Osteoblast (primary cell): ENCODE data around the gene RAB3B. TPM values are rescaled to one million over a fixed set of nuclear protein-coding genes. Genes with fewer than 3 reads are reported as not detected.

Experiments
- DNase-seq: peaks from one replicate; pipeline ENCODE4 v3.0.0; 2011; ENCODE audit warnings: low spot score, mixed read lengths; ENCODE audit not compliant: insufficient read length; ENCODE audit errors: missing footprints
- H2AFZ ChIP-seq: 2 replicates; pipeline ENCODE4 v1.6.0; 2011; ENCODE audit warnings: mild to moderate bottlenecking, low read length
- H3K27ac ChIP-seq: 2 replicates; pipeline ENCODE4 v1.5.1; 2011; ENCODE audit warnings: mild to moderate bottlenecking, low read depth, low read length, moderate library complexity
- H3K27me3 ChIP-seq: 2 replicates; pipeline ENCODE4 v1.6.0; 2012; ENCODE audit warnings: mild to moderate bottlenecking, control low read depth, inconsistent platforms, low read length, moderate library complexity; ENCODE audit not compliant: insufficient read depth
- H3K36me3 ChIP-seq: 2 replicates; pipeline ENCODE4 v1.5.1; 2011; ENCODE audit warnings: mild to moderate bottlenecking, low read length, control low read depth, moderate library complexity; ENCODE audit not compliant: insufficient read depth
- H3K4me1 ChIP-seq: 2 replicates; pipeline ENCODE4 v1.5.1; 2011; ENCODE audit warnings: mild to moderate bottlenecking, low read length, control low read depth, moderate library complexity; ENCODE audit not compliant: insufficient read depth
- H3K4me2 ChIP-seq: 2 replicates; pipeline ENCODE4 v1.6.0; 2011; ENCODE audit warnings: mild to moderate bottlenecking, low read length; ENCODE audit not compliant: insufficient read depth
- H3K4me3 ChIP-seq: fragments of 200-600 bp; sonication (generic); 3 replicates; pipeline ENCODE4 v1.5.1; 2012; ENCODE audit warnings: mild to moderate bottlenecking, low read length, inconsistent platforms; ENCODE audit not compliant: insufficient read depth
- H3K79me2 ChIP-seq: 2 replicates; pipeline ENCODE4 v1.6.0; 2012; ENCODE audit warnings: mild to moderate bottlenecking, low read length, control low read depth, inconsistent platforms; ENCODE audit not compliant: insufficient read depth
- H3K9me3 ChIP-seq: 2 replicates; pipeline ENCODE4 v1.5.1; 2011; ENCODE audit warnings: low read depth, low read length, control low read depth
- H4K20me1 ChIP-seq: 2 replicates; pipeline ENCODE4 v1.6.0; 2012; ENCODE audit warnings: mild to moderate bottlenecking, low read length, control low read depth; ENCODE audit not compliant: insufficient read depth
- total RNA-seq: library from RNA; depleted of rRNA; stranded (reverse); fragments of >200 nt; gene quantifications from 2 replicates; pipeline ENCODE4 v1.2.3, GENCODE V29; 2012
- TF ChIP-seq, protein P1 (sequence below): IDR thresholded peaks from 2 replicates; pipeline ENCODE4 v1.5.1; 2011; ENCODE audit warnings: mild to moderate bottlenecking, low read depth, low read length, moderate library complexity; ENCODE audit errors: extremely low read depth

RAB3B gene
- total RNA-seq, 1 donor = 14.5 TPM

DNA sequence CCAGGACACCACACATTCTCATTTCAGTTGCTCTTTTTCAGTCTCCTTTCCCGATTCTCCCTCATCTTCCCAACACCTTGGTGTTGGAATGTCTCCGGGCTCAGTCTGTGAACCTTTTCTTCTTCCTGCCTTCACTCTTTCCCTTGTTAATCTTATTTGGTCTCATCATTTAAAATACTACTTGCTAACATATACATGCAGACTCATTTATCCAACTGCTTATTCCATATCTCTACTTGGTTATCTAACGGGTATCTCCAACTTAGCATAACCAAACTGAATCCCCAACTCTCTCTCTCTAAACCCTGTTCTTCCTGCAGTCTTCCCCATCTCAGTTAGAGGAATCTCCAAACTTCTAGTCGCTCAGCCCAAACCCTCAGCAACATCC, 26.2 kb downstream of the RAB3B start:
- H3K27me3 ChIP-seq = no peaks in the 10 kb centered on the region
- TF ChIP-seq, protein P1, sequence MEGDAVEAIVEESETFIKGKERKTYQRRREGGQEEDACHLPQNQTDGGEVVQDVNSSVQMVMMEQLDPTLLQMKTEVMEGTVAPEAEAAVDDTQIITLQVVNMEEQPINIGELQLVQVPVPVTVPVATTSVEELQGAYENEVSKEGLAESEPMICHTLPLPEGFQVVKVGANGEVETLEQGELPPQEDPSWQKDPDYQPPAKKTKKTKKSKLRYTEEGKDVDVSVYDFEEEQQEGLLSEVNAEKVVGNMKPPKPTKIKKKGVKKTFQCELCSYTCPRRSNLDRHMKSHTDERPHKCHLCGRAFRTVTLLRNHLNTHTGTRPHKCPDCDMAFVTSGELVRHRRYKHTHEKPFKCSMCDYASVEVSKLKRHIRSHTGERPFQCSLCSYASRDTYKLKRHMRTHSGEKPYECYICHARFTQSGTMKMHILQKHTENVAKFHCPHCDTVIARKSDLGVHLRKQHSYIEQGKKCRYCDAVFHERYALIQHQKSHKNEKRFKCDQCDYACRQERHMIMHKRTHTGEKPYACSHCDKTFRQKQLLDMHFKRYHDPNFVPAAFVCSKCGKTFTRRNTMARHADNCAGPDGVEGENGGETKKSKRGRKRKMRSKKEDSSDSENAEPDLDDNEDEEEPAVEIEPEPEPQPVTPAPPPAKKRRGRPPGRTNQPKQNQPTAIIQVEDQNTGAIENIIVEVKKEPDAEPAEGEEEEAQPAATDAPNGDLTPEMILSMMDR = no peak
- peaks cover 24% of the 10 kb centered on the region for H3K4me1 ChIP-seq
- no peak overlapping the region for H3K4me3 ChIP-seq
- H4K20me1 ChIP-seq = no peaks in the 10 kb centered on the region
- H3K36me3 ChIP-seq = peaks cover 4% of the 10 kb centered on the region
- H3K4me2 ChIP-seq = no peak overlapping the region
- H3K27ac ChIP-seq = no peak overlapping the region
- H3K9me3 ChIP-seq = no peaks in the 10 kb centered on the region
- DNase-seq = no peak
- H2AFZ ChIP-seq = no peak overlapping the region
- H3K79me2 ChIP-seq = peaks cover 36% of the 10 kb centered on the region

DNA sequence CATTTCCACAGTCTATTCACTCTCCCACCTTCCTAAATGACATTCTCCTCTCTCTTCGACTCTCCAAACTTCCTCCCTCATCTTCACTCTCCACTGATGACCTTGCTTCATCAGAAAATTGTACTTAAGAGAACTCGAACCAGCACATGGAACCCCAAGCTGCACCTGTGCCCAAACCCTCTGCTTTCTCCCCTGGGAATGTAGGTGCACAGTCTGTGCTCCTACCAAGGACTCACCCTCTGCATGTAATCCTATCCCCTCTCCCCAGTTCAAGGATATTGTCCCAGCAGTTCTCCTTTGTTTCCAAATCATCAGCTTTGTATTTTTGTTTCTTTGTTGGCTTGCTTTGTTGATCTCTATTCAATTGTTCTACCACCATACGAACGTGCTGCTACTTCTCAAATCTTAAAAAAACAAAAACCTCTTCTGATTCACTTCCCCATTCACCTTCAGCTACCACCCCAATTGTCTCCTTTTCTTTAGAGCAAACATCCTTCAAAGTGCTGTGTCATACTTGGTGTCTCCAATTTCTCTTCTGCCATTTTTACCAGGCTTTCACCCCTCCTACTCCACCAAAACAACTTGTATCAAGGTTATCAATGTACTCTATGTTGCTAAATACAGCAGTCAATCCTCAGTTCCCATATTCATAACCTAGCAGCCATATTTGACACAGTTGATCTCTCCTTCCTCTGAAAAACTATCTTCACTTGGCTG, 26.8 kb downstream of the RAB3B start:
- TF ChIP-seq, protein P1 = no peak
- Histone ChIP-seq H3K27ac (peak overlapping the region; percentile 45), H3K4me1 (peaks cover 19% of the 10 kb centered on the region), H3K79me2 (peaks cover 36% of the 10 kb centered on the region), H3K27me3 (no peaks in the 10 kb centered on the region), H3K36me3 (peaks cover 4% of the 10 kb centered on the region), H3K9me3 (no peaks in the 10 kb centered on the region), H3K4me2 (no peak overlapping the region), H3K4me3 (no peak overlapping the region), H2AFZ (no peak overlapping the region), H4K20me1 (no peaks in the 10 kb centered on the region)
- no peak for DNase-seq

DNA sequence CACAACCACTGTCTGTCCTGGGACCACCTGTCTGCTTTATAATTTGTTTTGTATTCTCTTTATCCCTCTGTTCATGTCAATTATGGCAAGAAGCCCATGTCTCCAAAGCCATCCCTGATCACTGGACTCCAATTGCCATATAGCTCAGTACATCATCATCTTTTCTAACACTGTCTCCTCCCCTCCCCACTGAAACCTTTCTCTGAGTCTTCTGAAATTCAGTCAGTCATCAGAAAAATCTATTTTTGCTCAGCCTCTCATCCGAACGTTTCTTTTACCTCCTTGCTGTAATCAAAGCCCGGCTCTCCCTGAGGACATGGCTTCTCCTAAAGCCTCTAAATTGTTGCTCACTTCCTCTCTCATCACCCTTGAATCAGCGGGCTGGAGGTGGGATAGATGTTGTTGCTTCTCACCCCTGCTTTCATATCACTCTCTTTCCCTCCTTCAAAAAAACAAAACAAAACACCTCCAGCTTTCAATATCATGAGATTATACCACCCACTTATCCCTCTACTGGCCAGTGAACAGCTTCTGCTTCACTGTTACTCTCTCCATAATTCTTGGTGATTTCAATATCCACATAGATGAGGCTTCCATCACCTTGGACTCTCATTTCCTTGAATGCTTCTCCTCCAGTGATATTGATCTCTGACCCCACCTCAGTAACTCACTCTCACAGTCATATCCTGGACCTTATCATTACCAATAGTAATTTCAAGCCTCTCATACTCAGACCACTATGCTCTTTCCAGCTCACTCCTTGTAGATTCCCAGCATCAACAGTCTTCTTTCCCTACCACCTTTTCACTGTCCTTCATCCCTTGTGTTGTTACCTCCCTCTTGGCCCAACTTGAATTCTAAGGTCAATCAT, 27.8 kb downstream of the RAB3B start:
- H3K27ac ChIP-seq = peak overlapping the region; percentile 45
- peaks cover 4% of the 10 kb centered on the region for H3K36me3 ChIP-seq
- peak overlapping the region; percentile 50 for H3K4me2 ChIP-seq
- H3K79me2 ChIP-seq = peaks cover 26% of the 10 kb centered on the region
- peaks cover 13% of the 10 kb centered on the region for H3K4me1 ChIP-seq
- H3K9me3 ChIP-seq = no peaks in the 10 kb centered on the region
- peak overlapping the region; percentile 37 for H3K4me3 ChIP-seq
- TF ChIP-seq, protein P1 = no peak
- peak overlapping the region; percentile 43 for H2AFZ ChIP-seq
- no peak for DNase-seq
- H4K20me1 ChIP-seq = no peaks in the 10 kb centered on the region
- no peaks in the 10 kb centered on the region for H3K27me3 ChIP-seq

DNA sequence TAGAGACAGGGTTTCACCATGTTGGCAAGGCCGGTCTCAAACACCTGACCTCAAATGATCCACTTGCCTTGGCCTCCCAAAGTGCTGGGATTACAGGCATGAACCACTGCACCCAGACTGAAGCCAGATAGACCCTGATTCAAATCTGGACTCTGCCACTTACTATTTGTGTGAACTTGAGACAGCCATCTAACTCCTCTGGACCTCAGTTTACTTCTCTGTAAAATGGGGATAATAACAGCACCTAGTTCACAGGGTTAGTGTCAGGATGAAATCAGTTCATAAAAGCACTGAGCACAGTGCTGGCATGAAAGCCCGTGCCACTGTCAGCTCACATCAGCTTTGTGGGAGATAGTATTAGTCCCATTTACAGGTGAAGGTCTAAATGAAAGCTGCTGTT, 28.5 kb downstream of the RAB3B start:
- H2AFZ ChIP-seq = no peak overlapping the region
- H3K27me3 ChIP-seq = no peaks in the 10 kb centered on the region
- peaks cover 4% of the 10 kb centered on the region for H3K36me3 ChIP-seq
- no peaks in the 10 kb centered on the region for H3K9me3 ChIP-seq
- H3K27ac ChIP-seq = peak overlapping the region; percentile 45
- no peak for DNase-seq
- TF ChIP-seq, protein P1 = no peak
- no peaks in the 10 kb centered on the region for H4K20me1 ChIP-seq
- H3K4me1 ChIP-seq = peaks cover 13% of the 10 kb centered on the region
- peaks cover 26% of the 10 kb centered on the region for H3K79me2 ChIP-seq
- no peak overlapping the region for H3K4me2 ChIP-seq
- H3K4me3 ChIP-seq = no peak overlapping the region
